ENCODE results near the gene EML5.

The EML5 gene

DNA sequence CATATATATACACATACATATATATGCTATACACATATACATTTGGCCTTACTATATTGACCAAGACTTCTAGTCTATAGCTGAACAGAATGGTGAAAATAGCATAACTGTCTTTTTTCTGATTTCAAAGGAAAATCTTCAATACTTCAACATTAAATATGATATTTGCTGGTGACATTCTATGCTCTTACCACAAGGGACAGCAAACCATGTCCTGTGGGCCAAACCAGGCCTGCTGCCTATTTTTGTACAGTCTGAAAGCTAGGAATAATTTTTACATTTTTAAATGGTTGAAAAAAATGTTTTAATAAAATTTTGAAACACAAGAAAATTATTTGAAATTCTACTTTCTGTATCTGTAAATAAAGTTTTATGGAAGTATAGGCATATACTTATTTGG, 63.6 kb downstream of the EML5 start:
- no peaks in the 10 kb centered on the region for H3K36me3 ChIP-seq
- H3K27me3 ChIP-seq, result no peaks in the 10 kb centered on the region
- no peaks in the 10 kb centered on the region for H3K9me3 ChIP-seq
- intact Hi-C loops (cut with DNase I; ENCODE audit: low total_unique reads), result no loop called here
- TF ChIP-seq, protein P1, sequence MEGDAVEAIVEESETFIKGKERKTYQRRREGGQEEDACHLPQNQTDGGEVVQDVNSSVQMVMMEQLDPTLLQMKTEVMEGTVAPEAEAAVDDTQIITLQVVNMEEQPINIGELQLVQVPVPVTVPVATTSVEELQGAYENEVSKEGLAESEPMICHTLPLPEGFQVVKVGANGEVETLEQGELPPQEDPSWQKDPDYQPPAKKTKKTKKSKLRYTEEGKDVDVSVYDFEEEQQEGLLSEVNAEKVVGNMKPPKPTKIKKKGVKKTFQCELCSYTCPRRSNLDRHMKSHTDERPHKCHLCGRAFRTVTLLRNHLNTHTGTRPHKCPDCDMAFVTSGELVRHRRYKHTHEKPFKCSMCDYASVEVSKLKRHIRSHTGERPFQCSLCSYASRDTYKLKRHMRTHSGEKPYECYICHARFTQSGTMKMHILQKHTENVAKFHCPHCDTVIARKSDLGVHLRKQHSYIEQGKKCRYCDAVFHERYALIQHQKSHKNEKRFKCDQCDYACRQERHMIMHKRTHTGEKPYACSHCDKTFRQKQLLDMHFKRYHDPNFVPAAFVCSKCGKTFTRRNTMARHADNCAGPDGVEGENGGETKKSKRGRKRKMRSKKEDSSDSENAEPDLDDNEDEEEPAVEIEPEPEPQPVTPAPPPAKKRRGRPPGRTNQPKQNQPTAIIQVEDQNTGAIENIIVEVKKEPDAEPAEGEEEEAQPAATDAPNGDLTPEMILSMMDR (IDR thresholded peaks at IDR 0.05), result peak in 1 of 2 experiments; percentile 9
- no peak overlapping the region for H3K4me3 ChIP-seq
- H3K27ac ChIP-seq, result no peak overlapping the region
- no peaks in the 10 kb centered on the region for H3K4me1 ChIP-seq
- no peak for DNase-seq

DNA sequence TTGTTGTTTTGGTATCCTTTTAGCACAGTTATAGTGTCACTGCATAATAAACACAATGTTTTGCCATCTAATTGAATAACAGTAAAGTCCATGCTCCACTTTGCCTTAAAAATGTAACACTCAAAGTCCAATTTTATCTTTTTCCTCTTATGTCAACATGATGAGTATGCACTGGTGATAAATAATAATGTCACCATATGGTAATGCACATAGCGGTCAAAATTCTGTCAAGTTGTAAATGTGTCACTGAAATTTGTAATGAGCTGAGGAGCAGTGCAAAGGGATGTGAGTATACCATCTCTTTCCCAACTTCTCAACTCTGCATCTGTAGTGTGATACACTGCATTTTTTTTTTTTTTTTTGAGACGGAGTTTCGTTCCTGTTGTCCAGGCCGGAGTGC, 65.7 kb downstream of the EML5 start:
- H3K9me3 ChIP-seq, result no peaks in the 10 kb centered on the region
- no peaks in the 10 kb centered on the region for H3K27me3 ChIP-seq
- H3K4me3 ChIP-seq, result no peak overlapping the region
- no peaks in the 10 kb centered on the region for H3K4me1 ChIP-seq
- no peaks in the 10 kb centered on the region for H3K36me3 ChIP-seq
- TF ChIP-seq, protein P1 (IDR thresholded peaks at IDR 0.05), result no peak
- no peak for DNase-seq
- H3K27ac ChIP-seq, result no peak overlapping the region
- intact Hi-C loops (cut with DNase I; ENCODE audit: low total_unique reads), result no loop called here

DNA sequence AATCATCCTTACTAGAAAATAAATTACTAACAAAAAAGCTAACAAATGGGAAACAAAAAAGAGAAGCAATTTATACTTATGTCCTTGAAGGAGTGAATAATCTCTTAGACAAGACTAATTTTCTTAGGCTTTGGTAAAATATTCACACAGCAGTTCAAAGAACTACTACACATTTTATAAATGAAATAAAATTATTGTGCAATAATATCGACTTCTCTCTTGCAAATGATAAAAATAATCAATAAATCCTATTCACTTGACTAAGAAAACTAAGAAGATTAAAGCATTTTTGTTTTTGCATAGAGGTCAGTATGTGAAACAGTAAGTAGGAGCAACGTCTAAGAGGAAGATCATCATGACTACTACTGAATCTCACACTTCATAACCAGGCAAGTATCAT, 82.0 kb downstream of the EML5 start:
- intact Hi-C loops (cut with DNase I; ENCODE audit: low total_unique reads), result no loop called here
- H3K4me3 ChIP-seq, result no peak overlapping the region
- H3K27me3 ChIP-seq, result no peaks in the 10 kb centered on the region
- H3K9me3 ChIP-seq, result no peaks in the 10 kb centered on the region
- no peak overlapping the region for H3K27ac ChIP-seq
- no peaks in the 10 kb centered on the region for H3K4me1 ChIP-seq
- DNase-seq, result no peak
- TF ChIP-seq, protein P1 (IDR thresholded peaks at IDR 0.05), result no peak
- no peaks in the 10 kb centered on the region for H3K36me3 ChIP-seq

DNA sequence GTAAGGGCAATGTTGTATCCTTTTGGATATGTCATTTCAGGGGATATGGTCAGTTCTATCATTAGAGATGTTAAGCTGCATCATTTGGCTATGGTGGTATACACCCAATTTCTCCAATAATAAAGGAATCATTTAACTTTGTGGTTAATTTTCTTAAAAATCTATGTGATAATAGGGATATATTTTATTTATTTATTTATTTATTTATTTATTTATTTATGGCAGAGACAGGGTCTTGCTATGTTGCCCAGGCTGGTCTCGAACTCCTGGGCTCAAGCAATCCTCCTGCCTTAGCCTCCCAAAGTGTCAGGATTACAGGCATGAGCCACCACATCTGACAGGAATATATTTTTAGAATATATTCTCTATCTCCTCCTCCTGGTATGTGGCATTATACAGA, 85.7 kb downstream of the EML5 start:
- no peaks in the 10 kb centered on the region for H3K36me3 ChIP-seq
- no peaks in the 10 kb centered on the region for H3K9me3 ChIP-seq
- TF ChIP-seq, protein P1 (IDR thresholded peaks at IDR 0.05), result no peak
- no peak for DNase-seq
- H3K27me3 ChIP-seq, result no peaks in the 10 kb centered on the region
- H3K27ac ChIP-seq, result no peak overlapping the region
- no peak overlapping the region for H3K4me3 ChIP-seq
- intact Hi-C loops (cut with DNase I; ENCODE audit: low total_unique reads), result no loop called here
- no peaks in the 10 kb centered on the region for H3K4me1 ChIP-seq

DNA sequence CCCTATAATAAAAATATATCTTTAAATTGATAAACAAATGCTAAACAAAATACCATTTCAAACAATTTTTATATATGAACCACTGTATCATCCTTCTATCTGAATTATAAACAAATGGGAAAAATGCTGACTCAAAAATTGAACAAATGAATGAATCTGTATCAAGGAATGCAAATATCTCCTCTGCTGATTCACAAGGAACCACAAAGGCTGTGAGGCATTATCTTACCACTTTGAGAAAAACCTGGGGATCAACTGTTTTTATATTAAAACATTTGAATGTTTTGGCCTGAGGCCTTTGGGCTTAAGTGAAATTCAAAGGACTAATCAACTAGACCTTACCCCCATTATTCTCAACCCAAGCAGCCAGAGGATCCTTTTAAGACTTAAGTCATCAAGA, 86.3 kb downstream of the EML5 start:
- TF ChIP-seq, protein P1 (IDR thresholded peaks at IDR 0.05), result no peak
- no peaks in the 10 kb centered on the region for H3K9me3 ChIP-seq
- intact Hi-C loops (cut with DNase I; ENCODE audit: low total_unique reads), result no loop called here
- no peaks in the 10 kb centered on the region for H3K36me3 ChIP-seq
- H3K4me3 ChIP-seq, result no peak overlapping the region
- no peak overlapping the region for H3K27ac ChIP-seq
- no peaks in the 10 kb centered on the region for H3K27me3 ChIP-seq
- no peaks in the 10 kb centered on the region for H3K4me1 ChIP-seq
- no peak for DNase-seq

DNA sequence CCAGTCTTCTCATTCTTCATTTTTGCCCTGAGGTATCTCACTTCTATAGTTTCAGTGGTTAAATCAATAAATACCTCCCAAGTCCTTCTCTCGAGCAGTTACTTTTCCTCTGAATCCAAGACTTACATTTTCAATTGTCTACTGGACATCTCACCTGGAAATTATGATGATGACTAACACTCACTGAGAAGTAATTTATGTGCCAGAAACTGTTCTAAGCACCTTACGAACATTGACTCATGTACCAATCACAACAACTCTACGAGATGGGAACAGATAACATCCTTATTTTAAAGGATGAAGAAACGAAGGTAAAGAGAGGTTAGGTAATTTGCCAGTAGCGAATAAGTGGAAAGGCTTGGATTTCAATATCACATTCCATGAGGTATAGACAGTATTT, 94.1 kb downstream of the EML5 start:
- no peak overlapping the region for H3K27ac ChIP-seq
- TF ChIP-seq, protein P1 (IDR thresholded peaks at IDR 0.05), result no peak
- intact Hi-C loops (cut with DNase I; ENCODE audit: low total_unique reads), result no loop called here
- H3K36me3 ChIP-seq, result no peaks in the 10 kb centered on the region
- no peak for DNase-seq
- H3K27me3 ChIP-seq, result no peaks in the 10 kb centered on the region
- no peaks in the 10 kb centered on the region for H3K4me1 ChIP-seq
- H3K9me3 ChIP-seq, result no peaks in the 10 kb centered on the region
- no peak overlapping the region for H3K4me3 ChIP-seq

All from tibial artery (tissue), 4 donors.